ENCODE measurements around the gene HOXB8. TPM values are rescaled to one million over a fixed set of nuclear protein-coding genes. Genes with fewer than 3 reads are reported as not detected.
A peak's percentile ranks its signal among the peaks of the same experiment; 100 is the strongest.

HOXB8 gene
- polyA plus RNA-seq, 2 donors: not detected

DNA sequence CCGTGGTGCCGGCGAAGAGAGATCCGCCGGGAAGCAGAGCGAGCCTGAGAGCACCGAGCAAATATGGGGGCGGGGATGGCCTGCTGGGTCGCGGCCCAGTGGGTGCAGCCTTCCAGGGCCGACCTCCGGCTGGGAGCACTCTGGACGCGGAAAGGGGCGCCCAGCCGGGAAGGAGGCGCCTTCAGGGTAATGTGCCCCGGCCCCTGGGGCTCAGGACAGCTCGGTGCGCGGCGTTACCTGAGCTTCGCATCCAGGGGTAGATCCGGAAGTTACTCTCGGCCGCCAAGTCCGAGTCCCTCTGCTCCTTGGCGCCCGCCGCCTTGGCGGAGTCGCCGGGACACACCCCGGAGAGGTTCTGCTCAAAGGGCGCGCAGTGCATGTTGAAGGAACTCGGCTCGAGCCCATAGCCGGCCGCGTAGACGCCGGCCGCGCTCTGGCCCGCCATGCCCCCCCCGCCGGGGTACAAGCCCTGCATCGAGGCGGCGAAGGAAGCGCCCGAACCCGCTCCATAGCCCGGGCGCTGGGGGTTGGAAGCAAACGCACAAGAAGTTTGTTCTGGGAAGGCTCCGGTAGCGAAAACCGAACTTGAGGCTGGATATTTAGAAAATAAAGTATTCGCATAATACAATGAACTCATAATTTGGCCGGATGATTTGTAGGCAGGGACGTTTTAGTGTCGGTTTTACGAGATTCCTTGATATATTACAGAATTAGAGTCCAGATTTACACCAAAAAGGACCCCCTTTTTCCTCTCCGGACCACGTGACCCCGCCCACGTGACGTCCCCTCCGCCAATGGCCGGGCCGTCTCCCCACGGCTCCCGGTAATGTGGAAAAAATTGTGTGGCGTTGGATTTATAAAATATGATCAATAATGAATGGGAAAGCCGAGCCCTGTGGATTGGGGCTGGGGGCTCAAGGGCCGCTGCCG, 4.5 kb downstream of the HOXB8 start, which contains the start of gene HOXB7:
TSS of gene HOXB7 (minus strand) at position 736 of the 930 bp plus-strand sequence. CDS start at position 637, 99 bp downstream.
- Histone ChIP-seq H3K4me3 (ENCODE audit: low read depth in 1 of 2, low read length in 2 of 2) (peak within 1 kb of the TSS; percentile 41 to 56), H3K9me3 (ENCODE audit: control insufficient read depth in 2 of 2, insufficient read depth in 1 of 2, low read depth in 1 of 2, low read length in 1 of 2) (no peaks in the 10 kb centered on the region), H3K36me3 (ENCODE audit: control insufficient read depth in 2 of 2, insufficient read depth in 2 of 2, low read length in 1 of 2) (no peaks in the 10 kb centered on the region), H3K27me3 (ENCODE audit: control insufficient read depth in 1 of 2, insufficient read depth in 2 of 2, low read length in 2 of 2) (peaks cover 6 to 47% of the 10 kb centered on the region in 2 donors), H3K27ac (ENCODE audit: low read depth in 2 of 2, low read length in 1 of 2) (no peak within 1 kb of the TSS), H3K4me1 (ENCODE audit: control insufficient read depth in 2 of 2, insufficient read depth in 2 of 2, low read length in 1 of 2) (peaks cover 6 to 11% of the 10 kb centered on the region in 2 donors)
- WGBS, 2 donors: 1 to 2% methylated on average over 79 of the region's 79 CpGs

DNA sequence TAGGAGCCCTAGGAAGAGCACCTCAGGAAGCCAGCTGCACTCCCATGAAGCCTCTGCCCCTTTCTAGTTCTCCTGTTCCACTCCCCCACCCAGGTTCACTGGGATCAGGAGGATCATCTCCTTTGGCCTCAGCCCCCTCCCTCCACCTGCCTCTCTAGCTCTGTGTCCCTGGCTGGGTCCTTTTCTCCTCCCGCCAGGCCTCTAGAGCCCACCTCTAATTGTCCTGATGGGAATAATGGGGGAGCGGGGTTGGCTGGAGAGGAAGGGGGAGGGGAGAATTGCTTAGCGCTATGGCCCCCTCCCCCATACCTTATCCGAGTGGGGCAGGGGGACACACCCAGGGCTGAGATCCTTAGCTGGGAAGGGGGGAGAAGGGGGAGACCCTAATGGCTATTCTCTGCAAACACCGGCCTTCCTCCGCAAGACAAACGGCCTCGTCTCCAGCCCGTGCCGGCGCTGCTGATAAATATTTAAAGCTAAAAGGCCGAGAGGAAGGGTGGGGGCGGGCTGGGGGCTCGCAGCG, 5.3 kb downstream of the HOXB8 start:
- no peaks in the 10 kb centered on the region for H3K36me3 ChIP-seq (ENCODE audit: control insufficient read depth in 2 of 2, insufficient read depth in 2 of 2, low read length in 1 of 2)
- WGBS, 2 donors: 9 to 11% methylated on average over 15 of the region's 15 CpGs
- no peaks in the 10 kb centered on the region for H3K9me3 ChIP-seq (ENCODE audit: control insufficient read depth in 2 of 2, insufficient read depth in 1 of 2, low read depth in 1 of 2, low read length in 1 of 2)
- no peak overlapping the region for H3K27ac ChIP-seq (ENCODE audit: low read depth in 2 of 2, low read length in 1 of 2)
- H3K27me3 ChIP-seq (ENCODE audit: control insufficient read depth in 1 of 2, insufficient read depth in 2 of 2, low read length in 2 of 2): peaks cover 9 to 48% of the 10 kb centered on the region in 2 donors
- peaks cover 6 to 11% of the 10 kb centered on the region in 2 donors for H3K4me1 ChIP-seq (ENCODE audit: control insufficient read depth in 2 of 2, insufficient read depth in 2 of 2, low read length in 1 of 2)
- peak overlapping the region in 1 of 2 donors; percentile 56 for H3K4me3 ChIP-seq (ENCODE audit: low read depth in 1 of 2, low read length in 2 of 2)

DNA sequence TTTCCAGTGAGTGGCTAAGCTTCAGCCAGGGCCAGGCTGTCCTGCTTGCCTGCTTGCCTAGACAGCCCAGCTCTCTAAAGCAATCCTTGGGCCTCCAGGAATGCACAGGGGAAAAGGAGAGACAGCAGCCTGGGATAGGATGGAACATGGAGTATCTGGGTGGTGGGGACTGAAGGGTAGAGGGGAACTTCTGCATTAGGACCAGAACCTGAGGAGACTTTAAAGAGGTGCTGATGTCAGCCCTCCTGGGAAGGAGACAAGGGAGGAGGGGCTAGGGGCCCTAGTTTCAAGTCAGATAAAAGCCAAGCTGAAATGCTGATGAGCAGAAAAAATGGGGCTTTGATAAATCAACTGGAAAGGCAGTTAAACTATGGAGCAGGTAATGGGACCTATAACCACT, 6.1 kb downstream of the HOXB8 start:
- Histone ChIP-seq H3K4me1 (ENCODE audit: control insufficient read depth in 2 of 2, insufficient read depth in 2 of 2, low read length in 1 of 2) (peaks cover 2 to 8% of the 10 kb centered on the region in 2 donors), H3K9me3 (ENCODE audit: control insufficient read depth in 2 of 2, insufficient read depth in 1 of 2, low read depth in 1 of 2, low read length in 1 of 2) (no peaks in the 10 kb centered on the region), H3K4me3 (ENCODE audit: low read depth in 1 of 2, low read length in 2 of 2) (no peak overlapping the region), H3K27me3 (ENCODE audit: control insufficient read depth in 1 of 2, insufficient read depth in 2 of 2, low read length in 2 of 2) (peaks cover 3 to 47% of the 10 kb centered on the region in 2 donors), H3K27ac (ENCODE audit: low read depth in 2 of 2, low read length in 1 of 2) (no peak overlapping the region), H3K36me3 (ENCODE audit: control insufficient read depth in 2 of 2, insufficient read depth in 2 of 2, low read length in 1 of 2) (no peaks in the 10 kb centered on the region)

DNA sequence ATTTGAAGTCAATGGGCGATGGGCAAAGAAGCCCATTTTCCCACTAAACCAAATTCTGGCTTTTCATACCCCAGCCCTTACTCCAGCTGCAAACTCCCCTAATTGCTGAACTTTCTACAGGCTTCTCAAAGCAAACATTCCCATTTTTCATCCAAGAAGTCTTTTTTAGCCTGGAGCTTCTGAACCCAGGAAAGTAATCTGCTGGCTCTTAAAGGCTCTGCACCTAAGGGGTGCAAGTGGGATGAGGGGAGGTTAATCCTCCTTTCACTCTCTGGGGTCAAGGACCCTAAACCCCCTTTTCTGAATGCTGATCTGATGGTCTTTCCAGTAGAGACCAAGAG, 6.6 kb downstream of the HOXB8 start:
- H3K9me3 ChIP-seq (ENCODE audit: control insufficient read depth in 2 of 2, insufficient read depth in 1 of 2, low read depth in 1 of 2, low read length in 1 of 2): no peaks in the 10 kb centered on the region
- no peak overlapping the region for H3K4me3 ChIP-seq (ENCODE audit: low read depth in 1 of 2, low read length in 2 of 2)
- WGBS, 2 donors: 95 to 97% methylated on average over 1 of the region's 1 CpG
- H3K27me3 ChIP-seq (ENCODE audit: control insufficient read depth in 1 of 2, insufficient read depth in 2 of 2, low read length in 2 of 2): peaks cover 3 to 44% of the 10 kb centered on the region in 2 donors
- no peak overlapping the region for H3K27ac ChIP-seq (ENCODE audit: low read depth in 2 of 2, low read length in 1 of 2)
- peaks cover 2 to 7% of the 10 kb centered on the region in 2 donors for H3K4me1 ChIP-seq (ENCODE audit: control insufficient read depth in 2 of 2, insufficient read depth in 2 of 2, low read length in 1 of 2)
- no peaks in the 10 kb centered on the region for H3K36me3 ChIP-seq (ENCODE audit: control insufficient read depth in 2 of 2, insufficient read depth in 2 of 2, low read length in 1 of 2)

DNA sequence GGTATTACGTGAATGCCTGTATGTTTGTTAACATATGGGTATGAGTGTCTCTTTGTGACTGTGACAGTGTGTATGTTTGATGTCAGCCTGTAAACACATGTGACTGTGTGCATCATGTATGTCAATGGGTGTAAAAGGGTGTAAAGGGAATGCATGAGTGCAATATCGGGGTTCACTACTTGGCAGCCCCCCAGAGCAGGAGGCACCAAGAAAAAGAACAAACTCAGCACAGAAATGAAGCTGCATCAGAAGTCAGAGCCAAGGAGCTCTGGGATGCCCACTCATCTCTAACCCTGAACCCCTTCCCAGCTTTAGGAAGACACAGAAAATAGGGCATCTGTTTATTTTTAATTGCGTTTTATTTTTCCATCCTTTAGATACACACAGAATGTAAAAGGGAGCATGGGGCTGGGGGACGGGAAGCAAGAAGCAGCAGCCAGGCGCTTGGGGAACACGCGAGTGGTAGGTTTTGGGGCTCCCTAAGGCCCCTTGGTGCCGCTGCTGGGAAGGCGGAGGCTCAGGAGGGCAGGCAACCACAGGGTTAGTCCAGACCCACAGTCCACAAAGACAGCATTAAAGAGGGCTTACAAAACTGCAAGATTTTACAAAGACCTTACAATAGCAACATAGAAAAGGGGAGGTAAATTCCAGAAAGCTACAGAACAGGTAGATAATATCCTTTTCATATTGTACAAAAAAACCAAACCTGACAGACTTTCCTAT, 8.0 kb downstream of the HOXB8 start:
- H3K9me3 ChIP-seq (ENCODE audit: control insufficient read depth in 2 of 2, insufficient read depth in 1 of 2, low read depth in 1 of 2, low read length in 1 of 2): no peaks in the 10 kb centered on the region
- no peak overlapping the region for H3K4me3 ChIP-seq (ENCODE audit: low read depth in 1 of 2, low read length in 2 of 2)
- 47 to 52% methylated on average over 9 of the region's 9 CpGs for WGBS, 2 donors
- peaks cover 3 to 38% of the 10 kb centered on the region in 2 donors for H3K27me3 ChIP-seq (ENCODE audit: control insufficient read depth in 1 of 2, insufficient read depth in 2 of 2, low read length in 2 of 2)
- no peaks in the 10 kb centered on the region for H3K36me3 ChIP-seq (ENCODE audit: control insufficient read depth in 2 of 2, insufficient read depth in 2 of 2, low read length in 1 of 2)
- H3K27ac ChIP-seq (ENCODE audit: low read depth in 2 of 2, low read length in 1 of 2): no peak overlapping the region
- peaks cover 2 to 7% of the 10 kb centered on the region in 2 donors for H3K4me1 ChIP-seq (ENCODE audit: control insufficient read depth in 2 of 2, insufficient read depth in 2 of 2, low read length in 1 of 2)

DNA sequence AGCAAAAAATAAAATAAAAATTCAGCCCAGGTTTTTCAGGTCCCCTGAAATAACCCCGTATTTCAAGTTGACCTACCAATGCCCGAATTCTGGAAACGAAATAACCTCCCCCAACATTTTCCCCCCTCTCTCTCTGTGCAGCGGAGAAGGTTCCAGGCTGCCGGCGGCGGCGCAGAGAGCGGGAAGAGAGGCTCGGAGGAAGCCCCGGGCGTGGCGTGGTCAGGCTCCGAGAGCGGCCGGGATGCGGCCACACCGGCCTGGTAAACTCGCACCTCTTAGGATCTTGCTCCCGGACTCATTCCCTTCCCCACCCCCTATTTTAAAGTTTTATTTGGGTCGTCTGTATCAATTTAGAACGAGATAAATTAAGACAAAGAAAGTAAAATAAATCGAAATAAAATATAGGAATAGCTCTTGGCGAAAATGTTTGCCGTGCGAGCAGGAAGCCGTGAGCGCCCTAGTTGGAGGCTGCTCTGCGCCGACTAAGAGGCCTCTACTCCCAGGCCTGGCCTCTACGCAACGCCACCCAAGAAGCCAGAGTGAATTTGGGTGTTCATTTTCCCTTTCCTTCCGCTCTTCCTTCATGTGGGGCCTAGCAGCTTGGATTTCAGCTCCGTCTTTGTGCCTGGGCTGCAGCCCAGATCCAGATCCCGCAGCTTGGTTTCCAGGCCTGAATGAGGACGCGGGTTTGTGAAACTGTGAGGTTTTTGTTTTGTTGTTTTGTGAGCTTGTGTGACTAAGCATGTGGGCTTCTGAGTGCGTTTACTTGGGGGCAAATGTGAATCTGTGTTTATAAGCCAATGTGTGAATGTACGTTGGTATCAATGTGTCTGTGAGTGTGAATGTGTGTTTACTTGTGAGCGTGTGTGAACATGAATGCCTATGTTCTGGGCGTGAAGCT, 8.9 kb downstream of the HOXB8 start:
- peaks cover 2 to 7% of the 10 kb centered on the region in 2 donors for H3K4me1 ChIP-seq (ENCODE audit: control insufficient read depth in 2 of 2, insufficient read depth in 2 of 2, low read length in 1 of 2)
- no peaks in the 10 kb centered on the region for H3K9me3 ChIP-seq (ENCODE audit: control insufficient read depth in 2 of 2, insufficient read depth in 1 of 2, low read depth in 1 of 2, low read length in 1 of 2)
- no peaks in the 10 kb centered on the region for H3K36me3 ChIP-seq (ENCODE audit: control insufficient read depth in 2 of 2, insufficient read depth in 2 of 2, low read length in 1 of 2)
- peaks cover 3 to 39% of the 10 kb centered on the region in 2 donors for H3K27me3 ChIP-seq (ENCODE audit: control insufficient read depth in 1 of 2, insufficient read depth in 2 of 2, low read length in 2 of 2)
- no peak overlapping the region for H3K4me3 ChIP-seq (ENCODE audit: low read depth in 1 of 2, low read length in 2 of 2)
- no peak overlapping the region for H3K27ac ChIP-seq (ENCODE audit: low read depth in 2 of 2, low read length in 1 of 2)
- WGBS, 2 donors: 42 to 48% methylated on average over 41 of the region's 41 CpGs

DNA sequence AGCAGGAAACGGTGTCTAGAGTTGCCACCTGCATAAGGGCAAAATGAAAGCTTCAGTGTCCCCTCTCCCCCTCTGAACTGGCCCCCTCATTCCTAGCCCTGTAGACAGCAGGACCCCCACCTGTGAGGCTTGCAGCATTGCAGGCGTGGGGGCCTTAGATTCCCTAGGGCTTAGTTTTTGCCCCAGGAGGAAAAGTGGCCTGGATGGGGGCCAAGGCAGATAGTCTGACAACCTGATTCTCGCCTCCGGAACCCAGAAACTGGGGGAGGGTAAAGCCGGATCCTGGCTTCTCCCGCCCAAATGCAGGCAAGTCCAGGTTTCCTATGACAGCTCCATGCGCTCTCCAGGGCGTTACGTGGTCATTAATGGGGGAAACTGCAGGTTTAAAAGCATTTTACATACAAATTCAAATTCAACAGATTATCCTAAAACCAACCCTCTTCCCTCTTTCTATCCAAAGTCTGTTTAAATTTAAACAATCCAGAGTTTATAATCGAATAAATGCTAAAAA, 9.6 kb downstream of the HOXB8 start:
- Histone ChIP-seq H3K4me1 (ENCODE audit: control insufficient read depth in 2 of 2, insufficient read depth in 2 of 2, low read length in 1 of 2) (peaks cover 2 to 4% of the 10 kb centered on the region in 2 donors), H3K27me3 (ENCODE audit: control insufficient read depth in 1 of 2, insufficient read depth in 2 of 2, low read length in 2 of 2) (peaks cover 3 to 33% of the 10 kb centered on the region in 2 donors), H3K36me3 (ENCODE audit: control insufficient read depth in 2 of 2, insufficient read depth in 2 of 2, low read length in 1 of 2) (no peaks in the 10 kb centered on the region), H3K4me3 (ENCODE audit: low read depth in 1 of 2, low read length in 2 of 2) (no peak overlapping the region), H3K27ac (ENCODE audit: low read depth in 2 of 2, low read length in 1 of 2) (no peak overlapping the region), H3K9me3 (ENCODE audit: control insufficient read depth in 2 of 2, insufficient read depth in 1 of 2, low read depth in 1 of 2, low read length in 1 of 2) (no peaks in the 10 kb centered on the region)
- 30 to 31% methylated on average over 10 of the region's 10 CpGs for WGBS, 2 donors

DNA sequence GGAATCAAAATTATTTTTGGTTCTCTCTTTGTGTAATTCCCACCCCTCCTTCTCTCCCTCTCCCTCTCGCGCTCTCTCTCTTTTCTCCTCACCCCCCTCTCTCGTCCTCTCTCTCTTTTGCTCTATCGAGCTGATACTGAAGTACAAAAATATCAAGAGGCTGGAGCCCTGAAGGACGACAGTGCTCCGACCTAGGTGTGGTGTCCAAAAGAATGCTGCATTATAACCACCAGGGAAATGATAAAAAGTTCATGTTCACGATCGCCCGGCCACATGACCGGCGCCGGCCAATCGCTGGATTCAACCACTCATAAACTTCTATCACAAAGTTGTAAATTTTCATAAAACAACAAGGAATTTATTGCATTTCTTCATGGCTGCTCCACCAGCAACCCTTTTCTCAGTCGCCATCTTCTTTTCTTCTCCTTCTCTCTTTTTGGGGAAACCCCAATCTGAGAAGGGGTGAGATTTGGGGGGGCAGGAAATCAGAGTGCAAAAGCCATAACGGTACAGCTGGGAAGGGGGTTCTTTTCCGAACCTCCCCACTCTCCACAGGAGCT, 10.2 kb downstream of the HOXB8 start, which contains the start of gene HOXB6:
TSS of gene HOXB6 (minus strand) at position 217 of the 560 bp plus-strand sequence. CDS start 6,836 bp downstream, outside the sequence.
- Histone ChIP-seq H3K27ac (ENCODE audit: low read depth in 2 of 2, low read length in 1 of 2) (no peak within 1 kb of the TSS), H3K27me3 (ENCODE audit: control insufficient read depth in 1 of 2, insufficient read depth in 2 of 2, low read length in 2 of 2) (peaks cover 3 to 29% of the 10 kb centered on the region in 2 donors), H3K4me1 (ENCODE audit: control insufficient read depth in 2 of 2, insufficient read depth in 2 of 2, low read length in 1 of 2) (peaks cover 0 to 2% of the 10 kb centered on the region in 2 donors), H3K4me3 (ENCODE audit: low read depth in 1 of 2, low read length in 2 of 2) (no peak within 1 kb of the TSS), H3K36me3 (ENCODE audit: control insufficient read depth in 2 of 2, insufficient read depth in 2 of 2, low read length in 1 of 2) (no peaks in the 10 kb centered on the region), H3K9me3 (ENCODE audit: control insufficient read depth in 2 of 2, insufficient read depth in 1 of 2, low read depth in 1 of 2, low read length in 1 of 2) (no peaks in the 10 kb centered on the region)
- WGBS, 2 donors: 27 to 31% methylated on average over 16 of the region's 16 CpGs
